Measurements from ENCODE around the gene GSTT4. TPM values are rescaled to one million over a fixed set of nuclear protein-coding genes. Genes with fewer than 3 reads are reported as not detected.
"Not testable (repeated sequence)": the region's sequence is repeated elsewhere in the genome, so short reads cannot be mapped to it uniquely, and the experiment has no call there.

The GSTT4 gene
- total RNA-seq, 6 experiments from 2014 or later, result not detected

DNA sequence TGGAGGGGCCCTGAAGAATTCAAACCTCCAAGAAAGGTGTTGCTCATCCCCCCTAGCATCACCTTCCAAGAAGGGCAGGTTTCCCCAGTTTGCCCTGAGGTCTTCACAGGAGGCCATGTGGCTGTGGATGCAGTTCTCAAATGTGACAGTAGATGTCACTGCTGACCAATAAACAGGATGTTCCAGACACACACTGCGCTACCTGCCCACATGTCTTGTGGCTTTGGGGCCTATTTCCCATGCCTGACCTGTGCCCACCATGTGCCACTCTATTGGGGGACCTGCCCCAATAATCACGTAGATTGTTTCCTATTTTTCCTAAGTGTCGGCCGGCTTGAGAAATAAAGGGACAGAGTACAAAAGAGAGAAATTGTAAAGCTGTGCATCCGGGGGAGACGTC lies 20.8 kb downstream of the GSTT4 start:
- Histone ChIP-seq H3K4me3 (no peak overlapping the region), H3K27ac (no peak overlapping the region), H3K27me3 (no peaks in the 10 kb centered on the region), H3K4me1 (no peaks in the 10 kb centered on the region), H3K9me3 (no peaks in the 10 kb centered on the region), H3K36me3 (no peaks in the 10 kb centered on the region)
- TF ChIP-seq POLR2A (IDR thresholded peaks at IDR 0.05), result no peak
- TF ChIP-seq, protein P1, sequence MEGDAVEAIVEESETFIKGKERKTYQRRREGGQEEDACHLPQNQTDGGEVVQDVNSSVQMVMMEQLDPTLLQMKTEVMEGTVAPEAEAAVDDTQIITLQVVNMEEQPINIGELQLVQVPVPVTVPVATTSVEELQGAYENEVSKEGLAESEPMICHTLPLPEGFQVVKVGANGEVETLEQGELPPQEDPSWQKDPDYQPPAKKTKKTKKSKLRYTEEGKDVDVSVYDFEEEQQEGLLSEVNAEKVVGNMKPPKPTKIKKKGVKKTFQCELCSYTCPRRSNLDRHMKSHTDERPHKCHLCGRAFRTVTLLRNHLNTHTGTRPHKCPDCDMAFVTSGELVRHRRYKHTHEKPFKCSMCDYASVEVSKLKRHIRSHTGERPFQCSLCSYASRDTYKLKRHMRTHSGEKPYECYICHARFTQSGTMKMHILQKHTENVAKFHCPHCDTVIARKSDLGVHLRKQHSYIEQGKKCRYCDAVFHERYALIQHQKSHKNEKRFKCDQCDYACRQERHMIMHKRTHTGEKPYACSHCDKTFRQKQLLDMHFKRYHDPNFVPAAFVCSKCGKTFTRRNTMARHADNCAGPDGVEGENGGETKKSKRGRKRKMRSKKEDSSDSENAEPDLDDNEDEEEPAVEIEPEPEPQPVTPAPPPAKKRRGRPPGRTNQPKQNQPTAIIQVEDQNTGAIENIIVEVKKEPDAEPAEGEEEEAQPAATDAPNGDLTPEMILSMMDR (IDR thresholded peaks at IDR 0.05), result peak in 2 of 4 donors; percentile 49 to 63
- DNase-seq (no peak), ATAC-seq (peak in 2 of 4 donors; percentile 49 to 64)
- intact Hi-C loops (cut with DNase I), result no loop called here
- no CpG with 5 or more reads among the region's 6 CpGs for WGBS (ENCODE audit: insufficient coverage, low coverage, low lambda C conversion rate, missing lambda C conversion rate)

- intact Hi-C loops (cut with DNase I); H3K4me3 ChIP-seq; H3K27ac ChIP-seq; H3K36me3 ChIP-seq; H3K9me3 ChIP-seq; H3K27me3 ChIP-seq; H3K4me1 ChIP-seq; ATAC-seq; DNase-seq: not testable (repeated sequence)
- no CpG with 5 or more reads among the region's 7 CpGs for WGBS (ENCODE audit: insufficient coverage, low coverage, low lambda C conversion rate, missing lambda C conversion rate)
Observed at GRCh38 chr22:23980567-23980966, 24.7 kb downstream of the GSTT4 start.

- H3K27me3 ChIP-seq, H3K9me3 ChIP-seq, H3K4me1 ChIP-seq, H3K27ac ChIP-seq, DNase-seq, H3K4me3 ChIP-seq, H3K36me3 ChIP-seq: not testable (repeated sequence)
- intact Hi-C loops (cut with DNase I), result loop anchor here in 1 of 2 donors (10.0 kb wide), 1 partner anchor 65 kb away; no protein-coding TSS in a partner anchor
- WGBS (ENCODE audit: insufficient coverage, low coverage, low lambda C conversion rate, missing lambda C conversion rate), result no CpG with 5 or more reads among the region's 41 CpGs
- ATAC-seq, result peak; percentile 84 to 97 (median 88)
Observed at GRCh38 chr22:23979557-23980240, 25.6 kb downstream of the GSTT4 start, which contains the start of gene GSTT2. TSS of gene GSTT2 (plus strand) at chr22:23980134.

GRCh38 chr22:23977304-23977703 lies 27.9 kb downstream of the GSTT4 start:
- intact Hi-C loops (cut with DNase I), result loop anchor here in 1 of 2 donors (10.0 kb wide), 1 partner anchor 63 kb away; no protein-coding TSS in a partner anchor
- not testable (repeated sequence) for H3K27me3 ChIP-seq, H3K4me3 ChIP-seq, H3K9me3 ChIP-seq, H3K36me3 ChIP-seq, H3K27ac ChIP-seq, H3K4me1 ChIP-seq, ATAC-seq, DNase-seq
- WGBS (ENCODE audit: insufficient coverage, low coverage, low lambda C conversion rate, missing lambda C conversion rate), result no CpG with 5 or more reads among the region's 12 CpGs

DNA sequence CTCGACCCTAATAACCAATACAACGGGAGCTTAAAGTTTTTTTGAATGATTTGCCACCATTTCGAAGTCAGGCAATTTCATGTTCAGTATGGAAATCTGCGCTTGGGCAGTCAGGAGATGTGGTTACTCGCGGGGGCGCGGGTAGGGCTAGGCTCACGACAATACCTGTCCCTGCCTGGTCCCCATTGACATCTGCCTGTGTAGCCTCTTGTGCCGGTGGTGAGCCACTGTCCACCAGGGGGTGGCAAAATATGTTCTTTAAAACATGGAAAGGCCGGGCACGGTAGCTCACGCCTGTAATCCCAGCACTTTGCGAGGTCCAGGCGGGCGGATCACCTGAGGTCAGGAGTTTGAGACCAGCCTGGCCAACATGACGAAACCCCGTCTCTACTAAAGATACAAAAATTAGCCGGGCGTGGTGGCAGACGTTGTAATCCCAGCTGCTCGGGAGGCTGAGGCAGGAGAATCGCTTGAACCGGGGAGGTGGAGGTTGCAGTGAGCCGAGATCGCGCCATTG lies 30.4 kb downstream of the GSTT4 start:
- not testable (repeated sequence) for H3K27me3 ChIP-seq, H3K4me3 ChIP-seq, H3K4me1 ChIP-seq, H3K27ac ChIP-seq, H3K9me3 ChIP-seq
- H3K36me3 ChIP-seq, result peaks cover 0 to 20% (median 7%) of the 10 kb centered on the region in 4 donors
- WGBS (ENCODE audit: insufficient coverage, low coverage, low lambda C conversion rate, missing lambda C conversion rate), result 15% methylated on average over 4 of the region's 27 CpGs
- DNase-seq, result peak in 1 of 3 donors; percentile 55
- ATAC-seq, result peak; percentile 21 to 69 (median 55)
- intact Hi-C loops (cut with DNase I), result loop anchor here in 1 of 2 donors (10.0 kb wide), 1 partner anchor 60 kb away; no protein-coding TSS in a partner anchor

DNA sequence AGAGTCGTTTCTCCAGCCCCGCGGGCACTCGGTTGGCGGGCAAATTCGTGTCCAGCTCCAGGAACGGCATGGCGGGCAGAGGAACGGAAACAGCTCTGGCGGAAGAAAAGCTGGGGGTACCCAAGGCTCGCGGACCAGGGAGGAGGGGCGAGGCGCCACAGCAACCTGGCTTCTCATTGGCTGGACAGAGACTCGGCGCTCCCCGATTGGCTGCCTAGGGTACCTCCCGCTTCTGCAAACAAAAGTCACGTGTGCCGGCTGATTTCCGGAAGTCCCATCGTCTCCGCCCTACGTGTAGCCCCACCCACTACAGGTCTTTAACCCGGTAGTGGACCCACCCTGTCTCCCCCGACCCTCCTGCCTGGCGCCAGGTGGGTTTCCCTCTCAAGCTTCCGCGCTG lies 30.9 kb downstream of the GSTT4 start, which contains the start of gene DDT:
DDT (minus strand) TSS at position 97 of the 400 bp plus-strand sequence; CDS start at position 70, 27 bp downstream.
- intact Hi-C loops (cut with DNase I), result loop anchor here in 1 of 2 donors (10.0 kb wide), 1 partner anchor 60 kb away; no protein-coding TSS in a partner anchor
- H3K4me3 ChIP-seq, H3K27ac ChIP-seq, H3K9me3 ChIP-seq, H3K27me3 ChIP-seq, DNase-seq, H3K4me1 ChIP-seq: not testable (repeated sequence)
- peaks cover 0 to 22% (median 7%) of the 10 kb centered on the region in 4 donors for H3K36me3 ChIP-seq
- no CpG with 5 or more reads among the region's 29 CpGs for WGBS (ENCODE audit: insufficient coverage, low coverage, low lambda C conversion rate, missing lambda C conversion rate)
- peak; percentile 81 to 97 (median 89) for ATAC-seq

DNA sequence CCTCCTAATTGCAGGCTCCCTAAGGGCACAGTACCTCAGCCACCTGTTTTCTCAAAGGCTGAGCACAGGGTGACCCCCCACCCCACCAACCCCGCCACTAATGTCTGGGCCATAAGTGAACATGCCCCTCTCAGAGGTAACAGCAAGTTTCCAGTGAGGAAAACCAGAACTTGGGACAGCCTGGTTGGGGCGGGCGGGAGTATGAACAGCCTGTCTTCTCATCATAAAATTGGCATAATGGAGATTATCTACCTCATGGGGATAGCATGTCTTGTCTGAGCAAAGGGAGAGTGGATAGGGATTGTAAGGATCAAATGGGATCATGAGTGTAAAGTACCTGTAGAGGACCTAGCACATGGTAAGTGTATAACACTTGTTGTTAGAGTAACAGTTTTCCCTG lies 33.3 kb downstream of the GSTT4 start:
- H3K36me3 ChIP-seq, result peaks cover 0 to 25% (median 7%) of the 10 kb centered on the region in 4 donors
- H3K9me3 ChIP-seq, H3K4me3 ChIP-seq, DNase-seq, H3K4me1 ChIP-seq, H3K27me3 ChIP-seq, ATAC-seq: not testable (repeated sequence)
- intact Hi-C loops (cut with DNase I), result loop anchor here in 1 of 2 donors (10.0 kb wide), 1 partner anchor 57 kb away; no protein-coding TSS in a partner anchor
- peak overlapping the region in 1 of 3 donors; percentile 49 for H3K27ac ChIP-seq
- WGBS (ENCODE audit: insufficient coverage, low coverage, low lambda C conversion rate, missing lambda C conversion rate), result 100% methylated on average over 2 of the region's 3 CpGs
